H1 (cell line): ENCODE measurements around the gene KLHDC8A. TPM values are rescaled to one million over a fixed set of nuclear protein-coding genes. Genes with fewer than 3 reads are reported as not detected.

Source experiments
- BRCA1 ChIP-seq: IDR thresholded peaks from 2 replicates; pipeline ENCODE4 v1.6.1; 2012; ENCODE audit warnings: low read depth, low read length, improper control_type of control experiment
- E2F6 ChIP-seq: IDR thresholded peaks from 2 replicates; pipeline ENCODE4 v1.6.1; 2012; ENCODE audit warnings: inconsistent platforms
- HDAC6 ChIP-seq: IDR thresholded peaks from one replicate; pipeline ENCODE4 v1.7.1; 2012; ENCODE audit warnings: low read depth, mild to moderate bottlenecking, inconsistent platforms, low read length, moderate library complexity
- POU5F1 ChIP-seq: IDR thresholded peaks from 2 replicates; pipeline ENCODE4 v1.6.1; 2011; ENCODE audit warnings: low read depth, mild to moderate bottlenecking, low read length, moderate library complexity
- polyA plus RNA-seq, 7 experiments: library from polyadenylated mRNA; depleted of rRNA in 3 of 7; stranded (reverse) in 5 of 7; unstranded in 2 of 7; fragments of >200 nt in 5 of 7; fragments of 200-250 nt in 2 of 7; gene quantifications; 1 replicate in 5 of 7; 2 replicates in 1 of 7; 4 replicates in 1 of 7; pipeline versions ENCODE4 v1.2.1 to v1.2.3, GENCODE V29; 2011 to 2013; ENCODE audit warnings: missing spikeins in 2 of 7, mixed read lengths in 2 of 7
- total RNA-seq: library from RNA; stranded (reverse); fragmentation: NEBNext Ultra II Directional; extraction: Animal tissue kit (Norgen Biotek cat#: 25700); gene quantifications from 2 replicates; pipeline ENCODE4 v1.2.1, GENCODE V29; 2021

Gene KLHDC8A
- total and polyA plus RNA-seq, 2 of the 8 experiments (the other 6 are each of a cell fraction or from before 2014, with no cell fraction given) = 1.9 to 3.4 TPM

GRCh38 chr1:205370780-205371179, 14.1 kb upstream of the KLHDC8A start (continued):
- TF ChIP-seq E2F6 (no peak), POU5F1 (no peak), BRCA1 (no peak), HDAC6 (no peak)
